Jurkat, Clone E6-1 (cell line): ENCODE measurements around the gene CA11.

Source experiments
- DNase-seq: peaks from one replicate; pipeline ENCODE4 v3.0.0-alpha.2; 2011; ENCODE audit warnings: low read depth, low spot score
- H3K4me3 ChIP-seq: 2 replicates; pipeline ENCODE4 v1.5.1; 2011; ENCODE audit warnings: mild to moderate bottlenecking, low read length, control low read depth, moderate library complexity

CA11 gene

GRCh38 chr19:48646722-48647216 is 782 bp upstream of the CA11 start:
- peak; percentile 86 for DNase-seq
- peak overlapping the region; percentile 58 for H3K4me3 ChIP-seq

GRCh38 chr19:48645620-48646000 is 377 bp downstream of the CA11 start:
- H3K4me3 ChIP-seq = peak overlapping the region; percentile 58
- no peak for DNase-seq

- peak; percentile 80 for DNase-seq
- H3K4me3 ChIP-seq = peak overlapping the region; percentile 58
These were observed 958 bp downstream of the CA11 start for GRCh38 chr19:48644839-48645619.

DNA sequence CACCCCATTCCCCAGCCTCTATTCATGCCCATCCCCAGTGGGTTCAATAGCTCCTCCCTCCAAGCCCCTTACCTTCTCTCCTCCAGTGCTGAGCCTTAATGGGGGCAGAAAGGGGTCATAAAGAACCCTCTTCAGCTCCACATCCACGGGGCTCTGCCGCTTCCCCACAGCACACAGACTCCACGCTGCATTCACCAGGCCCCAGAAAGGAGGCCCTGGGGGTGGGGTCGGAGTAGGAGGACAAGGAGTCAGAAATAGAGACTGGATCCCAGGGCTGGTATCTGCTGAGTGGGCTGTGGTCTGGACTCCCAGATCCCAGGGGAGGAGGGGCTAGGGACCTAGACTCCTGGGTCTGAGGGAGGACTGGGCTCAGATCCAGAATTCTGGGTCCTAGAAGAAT is 1.6 kb downstream of the CA11 start:
- H3K4me3 ChIP-seq = peak overlapping the region; percentile 58
- DNase-seq = no peak

DNA sequence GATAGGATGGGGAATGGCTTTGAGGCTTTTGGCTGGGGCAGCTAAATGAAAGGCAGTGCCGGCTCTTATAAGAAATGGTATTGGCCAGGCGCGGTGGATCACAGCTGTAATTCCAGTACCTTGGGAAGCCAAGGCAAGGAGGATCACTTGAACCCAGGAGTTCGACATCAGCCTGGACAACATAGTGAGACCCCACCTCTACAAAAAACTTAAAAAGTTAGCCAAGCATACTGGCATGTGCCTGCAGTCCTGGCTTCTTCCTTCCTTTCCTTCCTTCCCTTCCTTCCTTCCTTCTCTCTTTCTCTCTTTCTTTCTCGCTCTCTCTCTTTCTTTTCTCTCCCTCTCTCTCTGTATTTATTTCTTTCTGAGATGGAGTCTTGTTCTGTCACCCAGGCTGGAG is 3.1 kb downstream of the CA11 start:
- DNase-seq = no peak
- no peak overlapping the region for H3K4me3 ChIP-seq

DNA sequence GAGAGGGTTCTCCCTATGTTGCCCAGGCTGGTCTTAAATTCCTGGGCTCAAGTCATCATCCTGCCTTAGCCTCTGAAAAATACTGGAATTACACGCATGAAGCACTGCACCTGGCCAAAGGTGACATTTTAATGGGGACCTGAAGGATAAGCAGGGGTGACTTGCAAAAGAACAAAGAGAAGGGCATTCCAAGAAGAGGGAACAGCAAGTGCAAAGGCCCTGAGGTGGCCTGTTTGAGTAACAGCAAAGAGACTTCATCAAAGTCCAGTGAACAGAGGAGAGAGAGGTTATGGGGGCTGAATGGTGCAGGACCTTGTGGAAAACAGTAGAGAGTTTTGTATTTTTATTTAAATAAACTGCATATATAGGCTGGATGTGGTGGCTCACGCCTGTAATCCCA is 4.1 kb downstream of the CA11 start:
- no peak for DNase-seq
- no peak overlapping the region for H3K4me3 ChIP-seq

GRCh38 chr19:48639483-48640375 is 6.3 kb downstream of the CA11 start:
- no peak for DNase-seq
- no peak overlapping the region for H3K4me3 ChIP-seq

DNA sequence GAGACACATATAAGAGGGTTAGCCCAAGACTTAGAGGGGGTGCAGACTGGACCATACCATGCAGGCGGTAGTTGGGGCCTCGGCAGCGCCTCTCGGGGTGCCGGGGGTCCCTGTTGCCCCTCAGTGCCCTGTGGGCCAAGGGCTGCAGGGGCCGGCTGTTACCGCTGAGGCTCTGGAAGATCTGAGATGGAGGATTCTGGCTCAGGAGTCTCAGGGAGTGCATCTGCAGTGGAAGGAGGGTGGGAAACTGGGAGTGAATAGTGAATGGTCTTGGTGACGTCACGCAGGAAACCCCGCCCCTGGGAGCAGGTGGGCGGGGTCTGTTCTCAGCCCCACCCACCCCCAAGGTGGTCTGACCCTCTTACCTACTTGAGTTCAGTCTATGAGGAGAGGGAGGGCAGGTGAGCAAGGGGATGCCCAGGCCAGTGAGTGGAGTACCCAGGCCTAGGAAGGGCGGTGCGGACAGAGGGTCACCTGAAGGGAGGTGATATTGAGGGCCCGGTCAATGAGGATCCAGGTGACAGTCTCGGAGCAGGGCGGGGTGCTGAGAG is 7.1 kb downstream of the CA11 start:
- DNase-seq = no peak
- peak overlapping the region; percentile 57 for H3K4me3 ChIP-seq

DNA sequence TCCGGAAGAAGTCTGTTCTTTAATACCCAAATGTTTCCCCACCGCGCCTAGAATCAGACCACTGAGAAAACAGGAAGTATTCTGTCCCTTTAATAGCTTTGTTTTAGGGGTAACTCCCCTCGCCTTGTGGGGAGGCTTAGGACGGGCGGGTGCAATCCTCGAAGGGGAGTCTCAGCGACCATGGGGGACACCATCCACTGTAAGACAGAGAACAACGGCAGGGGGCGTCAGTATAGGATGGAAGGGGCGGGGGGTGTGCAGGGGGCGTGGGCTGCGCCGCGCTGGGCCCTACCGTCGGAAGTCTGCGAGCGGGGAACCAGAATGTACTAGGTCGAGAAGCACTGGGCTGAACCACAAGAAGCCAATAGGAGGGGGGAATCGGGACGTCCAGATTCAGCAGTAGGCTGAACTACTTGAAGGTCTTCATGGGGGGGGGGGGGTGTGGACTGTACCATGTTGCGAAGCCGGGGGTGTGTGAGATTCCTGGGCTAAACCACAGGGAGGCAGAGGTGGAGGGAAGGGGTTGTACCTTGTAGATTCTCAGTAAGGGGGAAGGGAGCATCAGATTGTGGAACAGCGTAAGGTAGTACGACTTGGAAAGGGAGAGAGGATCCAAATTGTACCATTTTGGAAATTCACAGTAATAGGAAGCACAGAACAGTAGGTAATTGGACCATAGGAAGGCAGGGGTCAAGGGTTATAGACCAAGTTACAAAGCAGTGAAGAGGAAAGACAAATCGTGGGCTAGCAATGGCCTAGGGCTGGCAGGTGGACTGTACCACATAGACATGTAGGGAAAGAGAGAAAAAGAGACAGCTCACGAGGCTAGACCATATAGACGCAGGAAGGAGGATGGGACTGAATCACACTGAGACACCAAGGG is 7.8 kb downstream of the CA11 start:
- H3K4me3 ChIP-seq = peak overlapping the region; percentile 57
- peak; percentile 96 for DNase-seq

GRCh38 chr19:48637449-48637947 is 8.5 kb downstream of the CA11 start:
- DNase-seq = peak; percentile 99
- H3K4me3 ChIP-seq = peak overlapping the region; percentile 76

GRCh38 chr19:48636859-48637448 is 9.0 kb downstream of the CA11 start, which contains the start of gene DBP:
Gene DBP, minus strand, starts transcription at chr19:48637379. Its CDS starts 385 bp downstream, at chr19:48636994.
- peak within 1 kb of the TSS; percentile 76 for H3K4me3 ChIP-seq
- no peak for DNase-seq

- peak overlapping the region; percentile 76 for H3K4me3 ChIP-seq
- DNase-seq = no peak
These were observed 9.8 kb downstream of the CA11 start for GRCh38 chr19:48635966-48636858.

- H3K4me3 ChIP-seq = peak overlapping the region; percentile 76
- no peak for DNase-seq
These were observed 10.6 kb downstream of the CA11 start for GRCh38 chr19:48635263-48635965.

DNA sequence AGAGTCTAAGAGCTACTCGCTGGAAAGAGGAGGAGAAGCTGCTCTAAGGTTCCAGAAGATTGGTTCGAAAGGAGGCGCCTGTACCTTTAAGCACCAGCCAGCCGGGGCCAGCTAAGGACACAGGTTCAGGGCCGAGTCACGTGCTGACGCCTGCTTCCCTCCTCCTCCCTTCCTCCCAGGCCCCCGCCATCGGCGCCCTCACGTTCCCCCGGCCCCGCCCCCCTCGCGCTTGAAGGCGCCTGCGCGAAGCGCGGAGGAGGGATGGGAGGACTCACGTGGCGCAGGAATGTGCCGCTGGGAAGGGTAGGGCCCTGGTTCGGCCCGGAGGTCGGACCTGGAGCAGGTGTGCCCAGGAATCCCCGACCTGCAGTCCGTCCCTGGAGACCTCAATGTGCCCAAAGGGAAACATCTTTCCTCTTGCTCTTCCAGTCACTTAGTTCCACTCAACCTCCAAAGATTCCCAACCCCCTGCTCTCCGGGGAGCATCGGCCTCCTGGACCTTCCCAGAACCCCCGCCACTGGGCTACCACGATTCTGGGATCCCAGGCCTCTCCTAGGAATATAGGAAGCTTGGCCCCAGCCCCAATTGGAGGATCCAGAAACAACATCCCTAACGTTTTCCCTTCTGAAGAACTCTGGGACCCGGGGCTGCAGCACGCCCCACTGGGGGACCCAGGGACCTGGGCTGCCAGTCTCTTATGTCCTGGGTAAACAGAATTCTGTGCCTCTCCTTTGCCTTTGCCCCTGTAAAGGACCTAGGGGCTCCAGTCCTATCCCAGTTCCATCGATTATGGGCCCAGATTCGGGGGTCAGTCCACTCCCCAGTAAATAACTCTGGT is 11.3 kb downstream of the CA11 start:
- peak; percentile 95 for DNase-seq
- H3K4me3 ChIP-seq = peak overlapping the region; percentile 64

GRCh38 chr19:48634036-48634342 is 12.0 kb downstream of the CA11 start:
- H3K4me3 ChIP-seq = peak overlapping the region; percentile 64
- DNase-seq = no peak
